DND-41 (cell line): ENCODE data around the gene C4A.

Source experiments
- CTCF ChIP-seq: IDR thresholded peaks from 2 replicates; pipeline ENCODE4 v1.5.1; 2012; ENCODE audit warnings: borderline replicate concordance, low read length, moderate library complexity, mild to moderate bottlenecking; ENCODE audit not compliant: poor library complexity, severe bottlenecking; ENCODE audit errors: extremely low read depth
- EZH2 ChIP-seq: IDR thresholded peaks from 3 replicates; pipeline ENCODE4 v1.6.1; 2012; ENCODE audit warnings: borderline replicate concordance, low read depth, mild to moderate bottlenecking, moderate library complexity, low read length, inconsistent platforms; ENCODE audit not compliant: severe bottlenecking

DNA sequence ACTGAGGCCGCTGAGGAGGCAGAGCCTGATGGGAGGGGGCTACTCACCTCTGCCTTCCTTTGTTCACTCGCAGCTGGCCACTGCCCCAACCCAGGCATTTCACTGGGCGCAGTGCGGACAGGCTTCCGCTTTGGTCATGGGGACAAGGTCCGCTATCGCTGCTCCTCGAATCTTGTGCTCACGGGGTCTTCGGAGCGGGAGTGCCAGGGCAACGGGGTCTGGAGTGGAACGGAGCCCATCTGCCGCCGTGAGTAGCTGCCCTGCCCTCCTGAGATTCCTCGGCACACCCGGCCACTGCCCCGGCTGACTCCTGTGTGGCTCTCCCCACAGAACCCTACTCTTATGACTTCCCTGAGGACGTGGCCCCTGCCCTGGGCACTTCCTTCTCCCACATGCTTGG is 48.3 kb upstream of the C4A start:
- TF ChIP-seq CTCF (no peak), EZH2 (no peak)
